Measurements from ENCODE around the gene TSHZ2.
"Not testable (repeated sequence)": the region's sequence is repeated elsewhere in the genome, so short reads cannot be mapped to it uniquely, and the experiment has no call there.

The TSHZ2 gene

GRCh38 chr20:53419693-53420460, 447.7 kb downstream of the TSHZ2 start:
- no peak for DNase-seq (ENCODE audit: low spot score)

GRCh38 chr20:53421343-53421742, 449.2 kb downstream of the TSHZ2 start:
- DNase-seq (ENCODE audit: low spot score) = no peak

GRCh38 chr20:53422039-53422438, 449.9 kb downstream of the TSHZ2 start:
- DNase-seq (ENCODE audit: low spot score) = no peak

- no peak for DNase-seq (ENCODE audit: low spot score)
Observed at GRCh38 chr20:53423587-53424146, 451.5 kb downstream of the TSHZ2 start.

- DNase-seq (ENCODE audit: low spot score) = no peak
Observed at GRCh38 chr20:53425481-53425880, 453.3 kb downstream of the TSHZ2 start.

- DNase-seq (ENCODE audit: low spot score) = no peak
Observed at GRCh38 chr20:53425941-53426340, 453.8 kb downstream of the TSHZ2 start.

- no peak for DNase-seq (ENCODE audit: low spot score)
Observed at GRCh38 chr20:53426766-53427312, 454.7 kb downstream of the TSHZ2 start.

GRCh38 chr20:53427951-53428350, 455.8 kb downstream of the TSHZ2 start:
- DNase-seq (ENCODE audit: low spot score) = no peak

- DNase-seq (ENCODE audit: low spot score) = no peak
Observed at GRCh38 chr20:53428588-53428987, 456.4 kb downstream of the TSHZ2 start.

- DNase-seq (ENCODE audit: low spot score) = no peak
Observed at GRCh38 chr20:53428996-53429395, 456.8 kb downstream of the TSHZ2 start.

GRCh38 chr20:53434662-53435061, 462.5 kb downstream of the TSHZ2 start:
- no peak for DNase-seq (ENCODE audit: low spot score)

GRCh38 chr20:53436927-53437326, 464.8 kb downstream of the TSHZ2 start:
- not testable (repeated sequence) for DNase-seq (ENCODE audit: low spot score)

GRCh38 chr20:53438368-53438767, 466.2 kb downstream of the TSHZ2 start:
- DNase-seq (ENCODE audit: low spot score) = no peak

GRCh38 chr20:53439046-53439445, 466.9 kb downstream of the TSHZ2 start:
- DNase-seq (ENCODE audit: low spot score) = no peak

- no peak for DNase-seq (ENCODE audit: low spot score)
Observed at GRCh38 chr20:53439616-53440015, 467.5 kb downstream of the TSHZ2 start.

GRCh38 chr20:53444401-53445149, 472.4 kb downstream of the TSHZ2 start:
- DNase-seq (ENCODE audit: low spot score) = peak; percentile 46

GRCh38 chr20:53445321-53445731, 473.2 kb downstream of the TSHZ2 start:
- DNase-seq (ENCODE audit: low spot score) = no peak

GRCh38 chr20:53445932-53446331, 473.8 kb downstream of the TSHZ2 start:
- DNase-seq (ENCODE audit: low spot score) = no peak

- DNase-seq (ENCODE audit: low spot score) = no peak
Observed at GRCh38 chr20:53447316-53447715, 475.2 kb downstream of the TSHZ2 start.

- DNase-seq (ENCODE audit: low spot score) = no peak
Observed at GRCh38 chr20:53448426-53448825, 476.3 kb downstream of the TSHZ2 start.

- DNase-seq (ENCODE audit: low spot score) = no peak
Observed at GRCh38 chr20:53448875-53449274, 476.7 kb downstream of the TSHZ2 start.

GRCh38 chr20:53453076-53453475, 480.9 kb downstream of the TSHZ2 start:
- no peak for DNase-seq (ENCODE audit: low spot score)
